Thymus (tissue), 11 donors: ENCODE data around the gene CYP11A1. TPM values are rescaled to one million over a fixed set of nuclear protein-coding genes. Genes with fewer than 3 reads are reported as not detected.

Experiments used
- DNase-seq, 9 donors: peaks; one replicate each; pipeline ENCODE4 v3.0.0-alpha.2; 2013; ENCODE audit warnings: low spot score in 9 of 9, low read depth in 6 of 9, missing footprints in 1 of 9
- H3K27ac ChIP-seq, 2 donors: one replicate each; pipeline ENCODE4 v1.5.1; 2013; ENCODE audit warnings: control low read depth in 1 of 2, low read depth in 1 of 2, low read length in 1 of 2, mild to moderate bottlenecking in 1 of 2, moderate library complexity in 1 of 2
- H3K27me3 ChIP-seq, 2 donors: one replicate each; pipeline ENCODE4 v1.5.1; 2013; ENCODE audit warnings: low read length in 1 of 2; ENCODE audit not compliant: control insufficient read depth in 2 of 2, insufficient read depth in 1 of 2
- H3K36me3 ChIP-seq, 2 donors: one replicate each; pipeline ENCODE4 v1.5.1; 2013; ENCODE audit warnings: low read length in 1 of 2, mild to moderate bottlenecking in 1 of 2, moderate library complexity in 1 of 2; ENCODE audit not compliant: control insufficient read depth in 2 of 2, insufficient read depth in 2 of 2
- H3K4me1 ChIP-seq, 2 donors: one replicate each; pipeline ENCODE4 v1.5.1; 2013; ENCODE audit warnings: low read length in 2 of 2; ENCODE audit not compliant: control insufficient read depth in 2 of 2, insufficient read depth in 2 of 2
- H3K4me3 ChIP-seq, 2 donors: one replicate each; pipeline ENCODE4 v1.5.1; 2013; ENCODE audit warnings: low read length in 2 of 2, control low read depth in 1 of 2, mild to moderate bottlenecking in 1 of 2
- H3K9me3 ChIP-seq, 2 donors: one replicate each; pipeline ENCODE4 v1.5.1; 2013; ENCODE audit warnings: low read length in 1 of 2, mild to moderate bottlenecking in 1 of 2; ENCODE audit not compliant: control insufficient read depth in 2 of 2, insufficient read depth in 1 of 2
- WGBS: extraction: QIAGEN DNeasy Blood & Tissue Kit; methylation state at CpG from one replicate; pipeline ENCODE4 v1.1.7; 2013; 5-methylcytosine and 5-hydroxymethylcytosine counted together
- polyA plus RNA-seq: library from polyadenylated mRNA; stranded (reverse); fragments of 200-250 nt; gene quantifications from one replicate; pipeline ENCODE4 v1.2.3, GENCODE V29; 2013
- total RNA-seq: library from RNA; stranded (reverse); fragments of 120-200 nt; gene quantifications from one replicate; pipeline ENCODE4 v1.2.4, GENCODE V29; 2013
- donor health status: healthy.

CYP11A1 gene
- total and polyA plus RNA-seq, 2 donors: 0.66 to 1.0 TPM

GRCh38 chr15:74411686-74412085 is 44.2 kb upstream of the CYP11A1 start:
- H3K36me3 ChIP-seq: peaks cover 58 to 75% of the 10 kb centered on the region in 2 donors
- DNase-seq: no peak
- H3K27me3 ChIP-seq: no peaks in the 10 kb centered on the region
- no peak overlapping the region for H3K4me3 ChIP-seq
- H3K27ac ChIP-seq: no peak overlapping the region
- H3K9me3 ChIP-seq: peaks cover 0 to 4% of the 10 kb centered on the region in 2 donors
- peaks cover 24 to 51% of the 10 kb centered on the region in 2 donors for H3K4me1 ChIP-seq
- WGBS: 97% methylated on average over 12 of the region's 12 CpGs

GRCh38 chr15:74410502-74410901 is 43.1 kb upstream of the CYP11A1 start:
- Histone ChIP-seq H3K36me3 (peaks cover 46 to 65% of the 10 kb centered on the region in 2 donors), H3K4me3 (no peak overlapping the region), H3K27ac (no peak overlapping the region), H3K9me3 (peaks cover 0 to 4% of the 10 kb centered on the region in 2 donors), H3K27me3 (no peaks in the 10 kb centered on the region), H3K4me1 (peaks cover 12 to 51% of the 10 kb centered on the region in 2 donors)
- 98% methylated on average over 18 of the region's 18 CpGs for WGBS
- DNase-seq: no peak

- no peak overlapping the region for H3K27ac ChIP-seq
- DNase-seq: no peak
- H3K4me1 ChIP-seq: peaks cover 1 to 47% of the 10 kb centered on the region in 2 donors
- no peaks in the 10 kb centered on the region for H3K9me3 ChIP-seq
- no peak overlapping the region for H3K4me3 ChIP-seq
- 95% methylated on average over 7 of the region's 7 CpGs for WGBS
- no peaks in the 10 kb centered on the region for H3K27me3 ChIP-seq
- H3K36me3 ChIP-seq: peaks cover 40 to 52% of the 10 kb centered on the region in 2 donors
These were observed 41.8 kb upstream of the CYP11A1 start for GRCh38 chr15:74409225-74409624.

- H3K4me1 ChIP-seq: peaks cover 5 to 47% of the 10 kb centered on the region in 2 donors
- H3K27ac ChIP-seq: peak overlapping the region in 1 of 2 donors; percentile 7
- H3K4me3 ChIP-seq: no peak overlapping the region
- H3K27me3 ChIP-seq: no peaks in the 10 kb centered on the region
- H3K9me3 ChIP-seq: no peaks in the 10 kb centered on the region
- DNase-seq: no peak
- 91% methylated on average over 7 of the region's 7 CpGs for WGBS
- peaks cover 36 to 48% of the 10 kb centered on the region in 2 donors for H3K36me3 ChIP-seq
These were observed 41.4 kb upstream of the CYP11A1 start for GRCh38 chr15:74408815-74409214.

GRCh38 chr15:74408385-74408784 is 40.9 kb upstream of the CYP11A1 start:
- Histone ChIP-seq H3K4me1 (peaks cover 10 to 47% of the 10 kb centered on the region in 2 donors), H3K9me3 (no peaks in the 10 kb centered on the region), H3K36me3 (peaks cover 32 to 44% of the 10 kb centered on the region in 2 donors), H3K27ac (peak overlapping the region in 1 of 2 donors; percentile 7), H3K27me3 (no peaks in the 10 kb centered on the region), H3K4me3 (no peak overlapping the region)
- DNase-seq: no peak
- WGBS: 96% methylated on average over 2 of the region's 2 CpGs

- DNase-seq: no peak
- H3K27ac ChIP-seq: no peak overlapping the region
These were observed 39.7 kb upstream of the CYP11A1 start for GRCh38 chr15:74406992-74407705.

GRCh38 chr15:74406517-74406916 is 39.1 kb upstream of the CYP11A1 start:
- H3K27me3 ChIP-seq: no peaks in the 10 kb centered on the region
- WGBS: 97% methylated on average over 4 of the region's 4 CpGs
- H3K27ac ChIP-seq: no peak overlapping the region
- peaks cover 17 to 26% of the 10 kb centered on the region in 2 donors for H3K36me3 ChIP-seq
- peaks cover 0 to 5% of the 10 kb centered on the region in 2 donors for H3K9me3 ChIP-seq
- no peak overlapping the region for H3K4me3 ChIP-seq
- H3K4me1 ChIP-seq: peaks cover 27 to 63% of the 10 kb centered on the region in 2 donors
- no peak for DNase-seq

More at GRCh38 chr15:74406992-74407705, 39.7 kb upstream of the CYP11A1 start:
- Histone ChIP-seq H3K9me3 (peaks cover 0 to 5% of the 10 kb centered on the region in 2 donors), H3K36me3 (peaks cover 23 to 32% of the 10 kb centered on the region in 2 donors), H3K27me3 (no peaks in the 10 kb centered on the region), H3K4me3 (no peak overlapping the region), H3K4me1 (peaks cover 21 to 57% of the 10 kb centered on the region in 2 donors)
- WGBS: 88% methylated on average over 12 of the region's 12 CpGs

- WGBS: 96% methylated on average over 7 of the region's 7 CpGs
- H3K36me3 ChIP-seq: peaks cover 10 to 19% of the 10 kb centered on the region in 2 donors
- peaks cover 0 to 5% of the 10 kb centered on the region in 2 donors for H3K9me3 ChIP-seq
- peak overlapping the region in 1 of 2 donors; percentile 12 for H3K27ac ChIP-seq
- H3K27me3 ChIP-seq: no peaks in the 10 kb centered on the region
- no peak for DNase-seq
- peaks cover 34 to 70% of the 10 kb centered on the region in 2 donors for H3K4me1 ChIP-seq
- H3K4me3 ChIP-seq: no peak overlapping the region
These were observed 38.4 kb upstream of the CYP11A1 start for GRCh38 chr15:74405823-74406222.

- Histone ChIP-seq H3K27ac (peak overlapping the region in 1 of 2 donors; percentile 100), H3K27me3 (no peaks in the 10 kb centered on the region), H3K4me1 (peaks cover 48 to 86% of the 10 kb centered on the region in 2 donors), H3K9me3 (peaks cover 0 to 5% of the 10 kb centered on the region in 2 donors), H3K4me3 (peak overlapping the region in 1 of 2 donors; percentile 12), H3K36me3 (peaks cover 0 to 3% of the 10 kb centered on the region in 2 donors)
- WGBS: 25% methylated on average over 16 of the region's 16 CpGs
- DNase-seq: peak in 1 of 9 donors; percentile 69
These were observed 36.6 kb upstream of the CYP11A1 start for GRCh38 chr15:74403991-74404563.
